Measurements from ENCODE around the gene RRP36. TPM values are rescaled to one million over a fixed set of nuclear protein-coding genes. Genes with fewer than 3 reads are reported as not detected.

The RRP36 gene
- total RNA-seq, 4 donors from 2014 or later: 32.2 to 200 (median 40.5) TPM

GRCh38 chr6:43014434-43014909 lies 7.0 kb upstream of the RRP36 start:
- Histone ChIP-seq H3K27me3 (no peaks in the 10 kb centered on the region), H3K9me3 (no peaks in the 10 kb centered on the region), H3K4me1 (peaks cover 26 to 43% (median 34%) of the 10 kb centered on the region in 4 donors), H3K27ac (peak overlapping the region; percentile 76 to 89 (median 83)), H3K36me3 (peaks cover 0 to 7% (median 2%) of the 10 kb centered on the region in 4 donors), H3K4me3 (peak overlapping the region; percentile 60 to 94 (median 62))
- intact Hi-C loops (cut with DNase I; ENCODE audit: low total_unique reads): no loop called here
- DNase-seq: no peak
- in situ Hi-C loops (cut with MboI; ENCODE audit: low pct_ligation_motif_present in 1 of 4, low pct_unique_long_range_greater_than_20kb in 1 of 4, low sequenced_read_pairs in 3 of 4): no loop called here
- 0 to 1% methylated on average over 7 of the region's 7 CpGs for WGBS, 2 donors (ENCODE audit: low coverage in 1 of 2)
- no peak for TF ChIP-seq EP300 (IDR thresholded peaks at IDR 0.05; ENCODE audit: low read depth)
- TF ChIP-seq POLR2A (IDR thresholded peaks at IDR 0.05): no peak
- no peak for TF ChIP-seq CTCF (IDR thresholded peaks at IDR 0.05)
- TF ChIP-seq POLR2AphosphoS5 (IDR thresholded peaks at IDR 0.05): no peak

- TF ChIP-seq CTCF (IDR thresholded peaks at IDR 0.05): no peak
- TF ChIP-seq POLR2AphosphoS5 (IDR thresholded peaks at IDR 0.05): no peak
- TF ChIP-seq POLR2A (IDR thresholded peaks at IDR 0.05): no peak
- no peak for TF ChIP-seq EP300 (IDR thresholded peaks at IDR 0.05; ENCODE audit: low read depth)
- 73% methylated on average over 7 of the region's 7 CpGs; no CpG with 5 or more reads in 1 of the 2 donors for WGBS, 2 donors (ENCODE audit: low coverage in 1 of 2)
- Histone ChIP-seq H3K27ac (no peak overlapping the region), H3K9me3 (no peaks in the 10 kb centered on the region), H3K4me1 (peaks cover 29 to 51% (median 42%) of the 10 kb centered on the region in 4 donors), H3K27me3 (no peaks in the 10 kb centered on the region), H3K36me3 (peaks cover 0 to 7% (median 2%) of the 10 kb centered on the region in 4 donors), H3K4me3 (no peak overlapping the region)
- in situ Hi-C loops (cut with MboI; ENCODE audit: low pct_ligation_motif_present in 1 of 4, low pct_unique_long_range_greater_than_20kb in 1 of 4, low sequenced_read_pairs in 3 of 4) (no loop called here), intact Hi-C loops (cut with DNase I; ENCODE audit: low total_unique reads) (no loop called here)
- no peak for DNase-seq
Observed at GRCh38 chr6:43016176-43016942, 5.1 kb upstream of the RRP36 start.

- Histone ChIP-seq H3K27me3 (no peaks in the 10 kb centered on the region), H3K9me3 (no peaks in the 10 kb centered on the region), H3K27ac (no peak overlapping the region), H3K4me3 (no peak overlapping the region), H3K36me3 (peaks cover 0 to 7% (median 2%) of the 10 kb centered on the region in 4 donors), H3K4me1 (peaks cover 29 to 48% (median 42%) of the 10 kb centered on the region in 4 donors)
- no peak for DNase-seq
- in situ Hi-C loops (cut with MboI; ENCODE audit: low pct_ligation_motif_present in 1 of 4, low pct_unique_long_range_greater_than_20kb in 1 of 4, low sequenced_read_pairs in 3 of 4): no loop called here
- WGBS, 2 donors (ENCODE audit: low coverage in 1 of 2): 87% methylated on average over 12 of the region's 12 CpGs; no CpG with 5 or more reads in 1 of the 2 donors
- TF ChIP-seq CTCF (IDR thresholded peaks at IDR 0.05): no peak
- no peak for TF ChIP-seq EP300 (IDR thresholded peaks at IDR 0.05; ENCODE audit: low read depth)
- no peak for TF ChIP-seq POLR2AphosphoS5 (IDR thresholded peaks at IDR 0.05)
- no peak for TF ChIP-seq POLR2A (IDR thresholded peaks at IDR 0.05)
- intact Hi-C loops (cut with DNase I; ENCODE audit: low total_unique reads): no loop called here
Observed at GRCh38 chr6:43016943-43017334, 4.5 kb upstream of the RRP36 start.

GRCh38 chr6:43019152-43019551 lies 2.3 kb upstream of the RRP36 start:
- Histone ChIP-seq H3K9me3 (no peaks in the 10 kb centered on the region), H3K4me1 (peaks cover 28 to 46% (median 45%) of the 10 kb centered on the region in 4 donors)
- intact Hi-C loops (cut with DNase I; ENCODE audit: low total_unique reads): no loop called here

More at GRCh38 chr6:43019152-43019551, 2.3 kb upstream of the RRP36 start:
- in situ Hi-C loops (cut with MboI; ENCODE audit: low pct_ligation_motif_present in 1 of 4, low pct_unique_long_range_greater_than_20kb in 1 of 4, low sequenced_read_pairs in 3 of 4): no loop called here
- H3K4me3 ChIP-seq: no peak overlapping the region
- no peaks in the 10 kb centered on the region for H3K27me3 ChIP-seq
- no peak overlapping the region for H3K27ac ChIP-seq
- H3K36me3 ChIP-seq: peaks cover 0 to 7% (median 2%) of the 10 kb centered on the region in 4 donors
- WGBS, 2 donors (ENCODE audit: low coverage in 1 of 2): 87 to 100% methylated on average over 2 of the region's 2 CpGs
- DNase-seq: no peak
- no peak for TF ChIP-seq POLR2A (IDR thresholded peaks at IDR 0.05)
- no peak for TF ChIP-seq CTCF (IDR thresholded peaks at IDR 0.05)
- no peak for TF ChIP-seq POLR2AphosphoS5 (IDR thresholded peaks at IDR 0.05)
- TF ChIP-seq EP300 (IDR thresholded peaks at IDR 0.05; ENCODE audit: low read depth): no peak

Measured in transverse colon (tissue), 4 donors.